ENCODE data around the gene DIAPH3.

DIAPH3 gene

DNA sequence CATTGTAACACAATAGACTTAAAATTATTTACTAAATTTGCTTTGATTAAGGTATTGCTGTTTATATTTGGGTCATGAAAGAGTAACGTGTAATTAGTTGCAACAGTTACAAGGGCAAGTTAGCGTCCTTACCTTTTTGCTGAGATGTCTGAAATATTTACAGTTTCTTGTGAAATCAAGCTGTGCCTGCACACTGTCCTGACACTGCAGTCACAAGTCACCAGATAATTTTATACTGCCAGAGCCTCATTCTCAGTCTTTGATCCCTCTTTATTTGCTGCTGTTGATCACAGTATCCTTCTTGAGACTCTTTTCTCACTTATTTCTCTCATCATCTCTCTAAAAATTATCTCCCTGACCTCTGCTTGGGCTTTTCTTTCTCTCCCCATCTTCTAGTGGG is 8.4 kb upstream of the DIAPH3 start:
- TF ChIP-seq, protein P1, sequence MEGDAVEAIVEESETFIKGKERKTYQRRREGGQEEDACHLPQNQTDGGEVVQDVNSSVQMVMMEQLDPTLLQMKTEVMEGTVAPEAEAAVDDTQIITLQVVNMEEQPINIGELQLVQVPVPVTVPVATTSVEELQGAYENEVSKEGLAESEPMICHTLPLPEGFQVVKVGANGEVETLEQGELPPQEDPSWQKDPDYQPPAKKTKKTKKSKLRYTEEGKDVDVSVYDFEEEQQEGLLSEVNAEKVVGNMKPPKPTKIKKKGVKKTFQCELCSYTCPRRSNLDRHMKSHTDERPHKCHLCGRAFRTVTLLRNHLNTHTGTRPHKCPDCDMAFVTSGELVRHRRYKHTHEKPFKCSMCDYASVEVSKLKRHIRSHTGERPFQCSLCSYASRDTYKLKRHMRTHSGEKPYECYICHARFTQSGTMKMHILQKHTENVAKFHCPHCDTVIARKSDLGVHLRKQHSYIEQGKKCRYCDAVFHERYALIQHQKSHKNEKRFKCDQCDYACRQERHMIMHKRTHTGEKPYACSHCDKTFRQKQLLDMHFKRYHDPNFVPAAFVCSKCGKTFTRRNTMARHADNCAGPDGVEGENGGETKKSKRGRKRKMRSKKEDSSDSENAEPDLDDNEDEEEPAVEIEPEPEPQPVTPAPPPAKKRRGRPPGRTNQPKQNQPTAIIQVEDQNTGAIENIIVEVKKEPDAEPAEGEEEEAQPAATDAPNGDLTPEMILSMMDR (IDR thresholded peaks at IDR 0.05) = no peak
- Histone ChIP-seq H3K4me3 (ENCODE audit: low read depth in 1 of 2, low read length in 1 of 2) (no peak overlapping the region), H3K36me3 (no peaks in the 10 kb centered on the region), H3K4me1 (ENCODE audit: control insufficient read depth in 1 of 2, insufficient read depth in 1 of 2, low read depth in 1 of 2, low read length in 1 of 2) (no peaks in the 10 kb centered on the region), H3K27ac (no peak overlapping the region), H3K9me3 (no peaks in the 10 kb centered on the region), H3K27me3 (no peaks in the 10 kb centered on the region)

DNA sequence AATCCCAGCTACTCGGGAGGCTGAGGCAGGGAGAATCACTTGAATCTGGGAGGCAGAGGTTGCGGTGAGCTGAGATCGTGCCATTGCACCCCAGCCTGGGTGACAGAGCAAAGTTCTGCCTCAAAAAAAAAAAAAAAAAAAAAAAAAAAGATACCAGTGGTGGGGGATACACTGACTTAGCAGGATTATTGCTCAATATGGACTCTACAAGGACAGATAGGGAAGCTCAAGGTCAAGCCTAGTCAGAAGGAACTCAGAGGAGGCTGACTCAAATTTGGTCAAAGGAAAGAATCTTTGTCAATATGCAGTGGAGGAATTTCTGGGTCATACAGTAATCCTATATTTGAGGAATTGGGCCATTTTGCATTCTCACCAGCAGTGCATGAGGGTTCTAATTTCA is 6.7 kb upstream of the DIAPH3 start:
- Histone ChIP-seq H3K36me3 (no peaks in the 10 kb centered on the region), H3K27me3 (no peaks in the 10 kb centered on the region), H3K4me3 (ENCODE audit: low read depth in 1 of 2, low read length in 1 of 2) (no peak overlapping the region), H3K4me1 (ENCODE audit: control insufficient read depth in 1 of 2, insufficient read depth in 1 of 2, low read depth in 1 of 2, low read length in 1 of 2) (no peaks in the 10 kb centered on the region), H3K9me3 (no peaks in the 10 kb centered on the region), H3K27ac (no peak overlapping the region)
- TF ChIP-seq, protein P1 (IDR thresholded peaks at IDR 0.05) = no peak

DNA sequence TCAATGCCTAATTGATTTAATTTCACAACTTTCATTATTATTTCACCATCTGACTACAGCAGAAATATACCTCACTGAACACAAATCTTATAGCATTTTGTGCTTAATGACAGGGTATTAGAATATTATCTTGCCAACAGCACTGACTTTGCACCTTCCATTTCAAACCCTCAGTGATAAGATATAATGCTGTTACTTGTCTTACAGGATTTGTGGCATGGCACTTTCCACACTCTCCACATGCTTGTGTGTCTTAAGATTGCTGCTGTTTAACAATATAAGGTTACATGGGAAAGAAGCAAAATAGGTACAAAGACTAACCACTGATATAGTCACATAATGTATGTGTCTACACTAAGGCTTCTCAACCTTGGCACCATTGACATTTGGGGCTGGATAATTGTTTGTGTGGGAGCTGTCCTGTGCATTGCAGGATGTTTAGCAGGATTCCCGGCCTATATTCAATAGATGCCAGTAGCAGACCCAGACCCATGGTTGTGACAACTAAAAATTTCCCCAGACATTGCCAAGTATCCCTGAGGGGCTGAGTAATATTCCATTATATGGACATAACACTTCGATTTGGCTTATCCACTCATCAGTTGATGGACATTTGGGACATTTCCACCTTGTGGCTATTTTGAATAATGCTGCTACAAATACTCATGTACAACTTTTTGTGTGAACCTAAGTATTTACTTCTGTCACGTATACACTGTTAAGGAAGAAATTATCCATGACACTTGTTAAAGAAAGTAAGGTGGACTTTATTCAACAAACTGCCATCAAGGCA is 5.7 kb upstream of the DIAPH3 start:
- TF ChIP-seq, protein P1 (IDR thresholded peaks at IDR 0.05) = no peak
- no peaks in the 10 kb centered on the region for H3K36me3 ChIP-seq
- peaks cover under 1 to 1% of the 10 kb centered on the region in 2 experiments for H3K4me1 ChIP-seq (ENCODE audit: control insufficient read depth in 1 of 2, insufficient read depth in 1 of 2, low read depth in 1 of 2, low read length in 1 of 2)
- H3K27ac ChIP-seq = no peak overlapping the region
- H3K27me3 ChIP-seq = no peaks in the 10 kb centered on the region
- H3K4me3 ChIP-seq (ENCODE audit: low read depth in 1 of 2, low read length in 1 of 2) = no peak overlapping the region
- no peaks in the 10 kb centered on the region for H3K9me3 ChIP-seq

DNA sequence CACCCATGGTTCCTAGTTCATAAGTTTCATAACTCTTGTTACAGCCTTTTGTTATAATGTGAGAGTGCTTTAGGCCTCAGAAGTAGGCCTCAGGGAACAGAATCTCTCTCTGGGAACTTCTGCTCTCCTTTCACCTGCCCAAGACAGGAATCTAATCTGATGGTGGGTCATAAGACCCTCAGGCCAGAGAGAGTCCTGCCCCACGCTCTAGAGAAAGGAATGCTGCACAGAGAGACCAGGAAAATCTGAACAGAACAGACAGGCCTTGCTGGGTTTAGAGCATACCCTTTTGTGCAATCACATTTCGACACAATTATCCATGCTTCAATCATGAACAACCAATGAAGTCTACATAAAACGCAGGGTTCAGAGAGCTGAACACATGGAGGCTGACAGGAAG is 3.4 kb upstream of the DIAPH3 start:
- Histone ChIP-seq H3K4me3 (ENCODE audit: low read depth in 1 of 2, low read length in 1 of 2) (no peak overlapping the region), H3K36me3 (no peaks in the 10 kb centered on the region), H3K4me1 (ENCODE audit: control insufficient read depth in 1 of 2, insufficient read depth in 1 of 2, low read depth in 1 of 2, low read length in 1 of 2) (peaks cover 13 to 17% of the 10 kb centered on the region in 2 experiments), H3K27me3 (no peaks in the 10 kb centered on the region), H3K27ac (no peak overlapping the region), H3K9me3 (no peaks in the 10 kb centered on the region)
- TF ChIP-seq, protein P1 (IDR thresholded peaks at IDR 0.05) = no peak

DNA sequence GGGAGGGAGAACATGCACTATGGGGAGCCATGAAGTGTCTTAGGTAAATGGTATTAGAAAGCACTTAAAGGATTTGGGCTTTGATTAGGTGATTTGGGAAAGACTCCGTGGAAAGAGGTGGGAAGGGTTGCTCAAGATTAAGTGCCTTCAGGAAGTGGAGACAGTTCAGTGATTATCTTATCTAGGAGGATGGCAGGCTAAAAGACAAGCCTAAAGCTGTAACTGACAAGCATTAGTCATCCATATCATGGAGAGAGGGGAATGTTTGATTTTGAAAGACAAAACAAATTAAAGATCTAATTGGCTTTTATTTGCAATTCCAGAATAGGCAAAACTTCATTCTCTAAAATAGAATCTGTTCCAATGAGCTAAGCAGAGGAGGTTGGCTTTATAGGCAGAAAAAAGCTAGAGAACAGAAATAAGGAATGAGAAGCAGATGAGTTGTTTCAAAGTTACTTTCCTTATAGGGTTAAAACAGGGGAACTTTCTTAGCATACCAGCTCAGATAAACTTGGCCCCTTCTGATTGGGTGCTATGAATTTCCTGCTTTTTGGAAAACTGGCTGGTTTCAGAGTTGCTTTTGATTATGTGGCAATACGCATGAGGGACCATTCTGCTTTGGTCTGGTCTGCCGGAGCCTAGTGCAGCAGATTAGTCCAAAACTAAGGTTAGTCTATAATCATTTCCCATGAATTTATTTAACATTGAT is 1.8 kb upstream of the DIAPH3 start:
- TF ChIP-seq, protein P1 (IDR thresholded peaks at IDR 0.05) = no peak
- H3K9me3 ChIP-seq = no peaks in the 10 kb centered on the region
- H3K36me3 ChIP-seq = no peaks in the 10 kb centered on the region

More for the DNA sequence above, 1.8 kb upstream of the DIAPH3 start:
- H3K27ac ChIP-seq = no peak overlapping the region
- no peak overlapping the region for H3K4me3 ChIP-seq (ENCODE audit: low read depth in 1 of 2, low read length in 1 of 2)
- peaks cover 13 to 17% of the 10 kb centered on the region in 2 experiments for H3K4me1 ChIP-seq (ENCODE audit: control insufficient read depth in 1 of 2, insufficient read depth in 1 of 2, low read depth in 1 of 2, low read length in 1 of 2)
- no peaks in the 10 kb centered on the region for H3K27me3 ChIP-seq
